ENCODE measurements around the gene OGFR.

The OGFR gene

GRCh38 chr20:62768234-62768546, 36.4 kb upstream of the OGFR start:
- no peak overlapping the region for H3K4me2 ChIP-seq
- H3K27ac ChIP-seq: no peak overlapping the region
- H3K79me2 ChIP-seq (ENCODE audit: insufficient read depth, low read depth): no peaks in the 10 kb centered on the region
- H3K4me3 ChIP-seq (IDR thresholded peaks at IDR 0.05; ENCODE audit: insufficient read depth, low read depth, low read length): no peak overlapping the region
- peaks cover 98% of the 10 kb centered on the region for H3K27me3 ChIP-seq (ENCODE audit: insufficient read depth, low read depth)
- no peaks in the 10 kb centered on the region for H3K36me3 ChIP-seq (ENCODE audit: insufficient read depth)
- no peak for TF ChIP-seq CTCF (conservative IDR thresholded peaks at IDR 0.05; ENCODE audit: low read depth, low read length)
- no peaks in the 10 kb centered on the region for H4K20me1 ChIP-seq (ENCODE audit: insufficient read depth)
- H3K9ac ChIP-seq: no peak overlapping the region
- no peak overlapping the region for H2AFZ ChIP-seq (ENCODE audit: low read depth)
- no peaks in the 10 kb centered on the region for H3K4me1 ChIP-seq (ENCODE audit: low read depth, poor library complexity, severe bottlenecking)

- H3K36me3 ChIP-seq (ENCODE audit: insufficient read depth): no peaks in the 10 kb centered on the region
- no peaks in the 10 kb centered on the region for H3K79me2 ChIP-seq (ENCODE audit: insufficient read depth, low read depth)
- no peak overlapping the region for H3K4me3 ChIP-seq (IDR thresholded peaks at IDR 0.05; ENCODE audit: insufficient read depth, low read depth, low read length)
- peaks cover 98% of the 10 kb centered on the region for H3K27me3 ChIP-seq (ENCODE audit: insufficient read depth, low read depth)
- no peak for TF ChIP-seq CTCF (conservative IDR thresholded peaks at IDR 0.05; ENCODE audit: low read depth, low read length)
- H2AFZ ChIP-seq (ENCODE audit: low read depth): no peak overlapping the region
- H3K27ac ChIP-seq: no peak overlapping the region
- H3K4me2 ChIP-seq: no peak overlapping the region
- H4K20me1 ChIP-seq (ENCODE audit: insufficient read depth): no peaks in the 10 kb centered on the region
- no peak overlapping the region for H3K9ac ChIP-seq
- H3K4me1 ChIP-seq (ENCODE audit: low read depth, poor library complexity, severe bottlenecking): no peaks in the 10 kb centered on the region
Measured at GRCh38 chr20:62768551-62769287, 35.9 kb upstream of the OGFR start.

GRCh38 chr20:62769346-62770071, 35.1 kb upstream of the OGFR start:
- H4K20me1 ChIP-seq (ENCODE audit: insufficient read depth): no peaks in the 10 kb centered on the region
- H3K9ac ChIP-seq: no peak overlapping the region
- no peak overlapping the region for H2AFZ ChIP-seq (ENCODE audit: low read depth)
- H3K27ac ChIP-seq: no peak overlapping the region
- H3K4me1 ChIP-seq (ENCODE audit: low read depth, poor library complexity, severe bottlenecking): no peaks in the 10 kb centered on the region
- no peaks in the 10 kb centered on the region for H3K36me3 ChIP-seq (ENCODE audit: insufficient read depth)
- no peaks in the 10 kb centered on the region for H3K79me2 ChIP-seq (ENCODE audit: insufficient read depth, low read depth)
- no peak overlapping the region for H3K4me3 ChIP-seq (IDR thresholded peaks at IDR 0.05; ENCODE audit: insufficient read depth, low read depth, low read length)
- no peak overlapping the region for H3K4me2 ChIP-seq
- no peak for TF ChIP-seq CTCF (conservative IDR thresholded peaks at IDR 0.05; ENCODE audit: low read depth, low read length)
- H3K27me3 ChIP-seq (ENCODE audit: insufficient read depth, low read depth): peaks cover 98% of the 10 kb centered on the region

- Histone ChIP-seq H3K9ac (no peak overlapping the region), H4K20me1 (ENCODE audit: insufficient read depth) (no peaks in the 10 kb centered on the region), H3K79me2 (ENCODE audit: insufficient read depth, low read depth) (no peaks in the 10 kb centered on the region), H3K4me1 (ENCODE audit: low read depth, poor library complexity, severe bottlenecking) (no peaks in the 10 kb centered on the region), H2AFZ (ENCODE audit: low read depth) (no peak overlapping the region), H3K4me2 (no peak overlapping the region), H3K27me3 (ENCODE audit: insufficient read depth, low read depth) (peaks cover 98% of the 10 kb centered on the region), H3K4me3 (IDR thresholded peaks at IDR 0.05; ENCODE audit: insufficient read depth, low read depth, low read length) (no peak overlapping the region), H3K36me3 (ENCODE audit: insufficient read depth) (no peaks in the 10 kb centered on the region), H3K27ac (no peak overlapping the region)
- TF ChIP-seq CTCF (conservative IDR thresholded peaks at IDR 0.05; ENCODE audit: low read depth, low read length): no peak
Measured at GRCh38 chr20:62770111-62770910, 34.3 kb upstream of the OGFR start.

Measured in KMS-11 (cell line).